Neural cell (in vitro differentiated cells): ENCODE results near the gene LPIN1. TPM values are rescaled to one million over a fixed set of nuclear protein-coding genes. Genes with fewer than 3 reads are reported as not detected.

Source experiments
- H2AFZ ChIP-seq: fragments of 200-600, 300-800 bp; sonication (generic), shearing (Covaris generic); 2 replicates; pipeline ENCODE4 v1.6.0; 2014; ENCODE audit warnings: low read depth, mild to moderate bottlenecking, antibody characterized with exemption, low read length, moderate library complexity
- H3F3A ChIP-seq: fragments of 200-600 bp; shearing (Covaris generic); 2 replicates; pipeline ENCODE4 v1.6.1; 2016; ENCODE audit warnings: mild to moderate bottlenecking, moderate library complexity, mixed read lengths, antibody characterized with exemption, low read length; ENCODE audit not compliant: insufficient read depth, poor library complexity, severe bottlenecking
- H3K27ac ChIP-seq: fragments of 200-600, 300-800 bp; sonication (generic), shearing (Covaris generic); 2 replicates; pipeline ENCODE4 v1.5.1; 2014; ENCODE audit warnings: mild to moderate bottlenecking, low read length, moderate library complexity
- H3K27me3 ChIP-seq: fragments of 300-800, 200-600 bp; sonication (generic), shearing (Covaris generic); 2 replicates; pipeline ENCODE4 v1.6.0; 2014; ENCODE audit warnings: mild to moderate bottlenecking, low read depth, low read length, moderate library complexity; ENCODE audit not compliant: insufficient read depth
- H3K36me3 ChIP-seq: fragments of 300-800, 200-600 bp; sonication (generic), shearing (Covaris generic); 2 replicates; pipeline ENCODE4 v1.5.1; 2014; ENCODE audit warnings: mild to moderate bottlenecking, antibody characterized with exemption, low read length, moderate library complexity; ENCODE audit not compliant: insufficient read depth
- H3K4me2 ChIP-seq: fragments of 300-800, 200-600 bp; sonication (generic), shearing (Covaris generic); 2 replicates; pipeline ENCODE4 v1.6.0; 2014; ENCODE audit warnings: mild to moderate bottlenecking, low read length
- H3K4me3 ChIP-seq: fragments of 300-800, 200-600 bp; sonication (generic), shearing (Covaris generic); 2 replicates; pipeline ENCODE4 v1.5.1; 2014; ENCODE audit warnings: mild to moderate bottlenecking, low read length, moderate library complexity
- H3K79me2 ChIP-seq: fragments of 200-600 bp; shearing (Covaris generic); replicated peaks from 2 replicates; pipeline ENCODE4 v1.6.0; 2014; ENCODE audit warnings: mild to moderate bottlenecking, low read length, moderate library complexity; ENCODE audit not compliant: insufficient read depth
- H3K9ac ChIP-seq: fragments of 300-800, 200-600 bp; sonication (generic), shearing (Covaris generic); 2 replicates; pipeline ENCODE4 v1.6.1; 2016; ENCODE audit warnings: mild to moderate bottlenecking, low read length, mixed read lengths
- H3K9me2 ChIP-seq: fragments of 200-600 bp; shearing (Covaris generic); 2 replicates; pipeline ENCODE4 v1.6.1; 2016; ENCODE audit warnings: mild to moderate bottlenecking, low read length, mixed read lengths; ENCODE audit not compliant: insufficient read depth
- H3K9me3 ChIP-seq: fragments of 200-600, 300-800 bp; sonication (generic), shearing (Covaris generic); 2 replicates; pipeline ENCODE4 v1.6.1; 2016; ENCODE audit warnings: mild to moderate bottlenecking, mixed run types, low read length, moderate library complexity, mixed read lengths
- H4K20me1 ChIP-seq: fragments of 200-600 bp; shearing (Covaris generic); 2 replicates; pipeline ENCODE4 v1.6.1; 2016; ENCODE audit warnings: mild to moderate bottlenecking, mixed run types; ENCODE audit not compliant: insufficient read depth
- EP300 ChIP-seq: fragments of 450-650 bp; conservative IDR thresholded peaks from 2 replicates; pipeline ENCODE4 v1.6.1; 2014; ENCODE audit warnings: antibody characterized with exemption, mild to moderate bottlenecking, moderate library complexity; ENCODE audit not compliant: poor library complexity, severe bottlenecking
- EZH2 ChIP-seq: fragments of 200-600, 300-800 bp; shearing (Covaris generic), sonication (generic); IDR thresholded peaks from 2 replicates; pipeline ENCODE4 v1.6.1; 2014; ENCODE audit warnings: antibody characterized with exemption, low read length, borderline replicate concordance, mild to moderate bottlenecking; ENCODE audit not compliant: insufficient read depth, poor library complexity, severe bottlenecking
- MXI1 ChIP-seq: fragments of 450-650 bp; conservative IDR thresholded peaks from 2 replicates; pipeline ENCODE4 v1.6.1; 2014; ENCODE audit warnings: antibody characterized with exemption, mild to moderate bottlenecking; ENCODE audit not compliant: poor library complexity, severe bottlenecking
- POLR2AphosphoS5 ChIP-seq: IDR thresholded peaks from 2 replicates; pipeline ENCODE4 v1.6.1; 2012
- RAD21 ChIP-seq: fragments of 450-650 bp; conservative IDR thresholded peaks from 2 replicates; pipeline ENCODE4 v1.6.1; 2014; ENCODE audit warnings: antibody characterized with exemption, mild to moderate bottlenecking, moderate library complexity
- SMC3 ChIP-seq: fragments of 450-650 bp; conservative IDR thresholded peaks from 2 replicates; pipeline ENCODE4 v1.6.1; 2014; ENCODE audit warnings: antibody characterized with exemption, mild to moderate bottlenecking, moderate library complexity; ENCODE audit not compliant: poor library complexity
- TAF1 ChIP-seq: IDR thresholded peaks from 2 replicates; pipeline ENCODE4 v1.6.1; 2012; ENCODE audit warnings: low read depth
- polyA plus RNA-seq: library from polyadenylated mRNA; depleted of rRNA; stranded (reverse); fragments of >200 nt; gene quantifications from 2 replicates; pipeline ENCODE4 v1.2.3, GENCODE V29; 2014
- TF ChIP-seq, protein P1 (sequence below): fragments of 450-650 bp; IDR thresholded peaks from 2 replicates; pipeline ENCODE4 v1.5.1; 2014; ENCODE audit warnings: antibody characterized with exemption, mild to moderate bottlenecking, moderate library complexity; ENCODE audit not compliant: poor library complexity, severe bottlenecking
- TF ChIP-seq, protein P2 (sequence below): IDR thresholded peaks from 2 replicates; pipeline ENCODE4 v1.6.1; 2012; ENCODE audit warnings: borderline replicate concordance

Gene LPIN1
- polyA plus RNA-seq, 1 donor from 2014 or later, result 47.5 TPM

DNA sequence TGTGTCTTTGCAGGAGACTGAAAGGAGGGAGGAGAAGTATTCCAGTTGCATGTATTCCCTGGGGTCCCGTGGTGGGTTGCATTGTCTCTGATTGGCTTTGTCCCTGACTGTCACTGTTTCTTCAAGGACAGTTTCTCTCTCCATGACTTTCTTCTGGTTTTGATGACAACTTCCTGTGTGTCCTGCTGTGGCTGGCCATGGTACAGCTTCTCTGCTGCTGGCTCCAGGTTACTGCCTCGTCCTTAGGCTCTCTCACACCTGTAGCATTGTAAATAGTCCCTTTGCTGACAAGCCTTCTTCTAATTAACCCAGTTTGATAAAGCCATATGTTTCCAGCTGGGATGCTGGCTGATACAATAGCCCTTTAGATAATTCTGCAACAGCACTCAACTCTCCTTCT lies 129.0 kb downstream of the LPIN1 start:
- TF ChIP-seq EP300 (no peak), TAF1 (no peak), POLR2AphosphoS5 (no peak), EZH2 (no peak), RAD21 (no peak), MXI1 (no peak), SMC3 (no peak)
- TF ChIP-seq, protein P1, sequence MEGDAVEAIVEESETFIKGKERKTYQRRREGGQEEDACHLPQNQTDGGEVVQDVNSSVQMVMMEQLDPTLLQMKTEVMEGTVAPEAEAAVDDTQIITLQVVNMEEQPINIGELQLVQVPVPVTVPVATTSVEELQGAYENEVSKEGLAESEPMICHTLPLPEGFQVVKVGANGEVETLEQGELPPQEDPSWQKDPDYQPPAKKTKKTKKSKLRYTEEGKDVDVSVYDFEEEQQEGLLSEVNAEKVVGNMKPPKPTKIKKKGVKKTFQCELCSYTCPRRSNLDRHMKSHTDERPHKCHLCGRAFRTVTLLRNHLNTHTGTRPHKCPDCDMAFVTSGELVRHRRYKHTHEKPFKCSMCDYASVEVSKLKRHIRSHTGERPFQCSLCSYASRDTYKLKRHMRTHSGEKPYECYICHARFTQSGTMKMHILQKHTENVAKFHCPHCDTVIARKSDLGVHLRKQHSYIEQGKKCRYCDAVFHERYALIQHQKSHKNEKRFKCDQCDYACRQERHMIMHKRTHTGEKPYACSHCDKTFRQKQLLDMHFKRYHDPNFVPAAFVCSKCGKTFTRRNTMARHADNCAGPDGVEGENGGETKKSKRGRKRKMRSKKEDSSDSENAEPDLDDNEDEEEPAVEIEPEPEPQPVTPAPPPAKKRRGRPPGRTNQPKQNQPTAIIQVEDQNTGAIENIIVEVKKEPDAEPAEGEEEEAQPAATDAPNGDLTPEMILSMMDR, result no peak
- TF ChIP-seq, protein P2, sequence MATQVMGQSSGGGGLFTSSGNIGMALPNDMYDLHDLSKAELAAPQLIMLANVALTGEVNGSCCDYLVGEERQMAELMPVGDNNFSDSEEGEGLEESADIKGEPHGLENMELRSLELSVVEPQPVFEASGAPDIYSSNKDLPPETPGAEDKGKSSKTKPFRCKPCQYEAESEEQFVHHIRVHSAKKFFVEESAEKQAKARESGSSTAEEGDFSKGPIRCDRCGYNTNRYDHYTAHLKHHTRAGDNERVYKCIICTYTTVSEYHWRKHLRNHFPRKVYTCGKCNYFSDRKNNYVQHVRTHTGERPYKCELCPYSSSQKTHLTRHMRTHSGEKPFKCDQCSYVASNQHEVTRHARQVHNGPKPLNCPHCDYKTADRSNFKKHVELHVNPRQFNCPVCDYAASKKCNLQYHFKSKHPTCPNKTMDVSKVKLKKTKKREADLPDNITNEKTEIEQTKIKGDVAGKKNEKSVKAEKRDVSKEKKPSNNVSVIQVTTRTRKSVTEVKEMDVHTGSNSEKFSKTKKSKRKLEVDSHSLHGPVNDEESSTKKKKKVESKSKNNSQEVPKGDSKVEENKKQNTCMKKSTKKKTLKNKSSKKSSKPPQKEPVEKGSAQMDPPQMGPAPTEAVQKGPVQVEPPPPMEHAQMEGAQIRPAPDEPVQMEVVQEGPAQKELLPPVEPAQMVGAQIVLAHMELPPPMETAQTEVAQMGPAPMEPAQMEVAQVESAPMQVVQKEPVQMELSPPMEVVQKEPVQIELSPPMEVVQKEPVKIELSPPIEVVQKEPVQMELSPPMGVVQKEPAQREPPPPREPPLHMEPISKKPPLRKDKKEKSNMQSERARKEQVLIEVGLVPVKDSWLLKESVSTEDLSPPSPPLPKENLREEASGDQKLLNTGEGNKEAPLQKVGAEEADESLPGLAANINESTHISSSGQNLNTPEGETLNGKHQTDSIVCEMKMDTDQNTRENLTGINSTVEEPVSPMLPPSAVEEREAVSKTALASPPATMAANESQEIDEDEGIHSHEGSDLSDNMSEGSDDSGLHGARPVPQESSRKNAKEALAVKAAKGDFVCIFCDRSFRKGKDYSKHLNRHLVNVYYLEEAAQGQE, result no peak
- no peaks in the 10 kb centered on the region for H3K9me3 ChIP-seq
- no peaks in the 10 kb centered on the region for H4K20me1 ChIP-seq
- H3K4me2 ChIP-seq, result no peak overlapping the region
- no peaks in the 10 kb centered on the region for H3K9me2 ChIP-seq
- H3K36me3 ChIP-seq, result no peaks in the 10 kb centered on the region
- H3F3A ChIP-seq, result no peaks in the 10 kb centered on the region
- no peak overlapping the region for H3K9ac ChIP-seq
- no peak overlapping the region for H3K4me3 ChIP-seq
- no peaks in the 10 kb centered on the region for H3K27me3 ChIP-seq
- H3K79me2 ChIP-seq, result no peaks in the 10 kb centered on the region
- no peak overlapping the region for H2AFZ ChIP-seq
- H3K27ac ChIP-seq, result no peak overlapping the region

DNA sequence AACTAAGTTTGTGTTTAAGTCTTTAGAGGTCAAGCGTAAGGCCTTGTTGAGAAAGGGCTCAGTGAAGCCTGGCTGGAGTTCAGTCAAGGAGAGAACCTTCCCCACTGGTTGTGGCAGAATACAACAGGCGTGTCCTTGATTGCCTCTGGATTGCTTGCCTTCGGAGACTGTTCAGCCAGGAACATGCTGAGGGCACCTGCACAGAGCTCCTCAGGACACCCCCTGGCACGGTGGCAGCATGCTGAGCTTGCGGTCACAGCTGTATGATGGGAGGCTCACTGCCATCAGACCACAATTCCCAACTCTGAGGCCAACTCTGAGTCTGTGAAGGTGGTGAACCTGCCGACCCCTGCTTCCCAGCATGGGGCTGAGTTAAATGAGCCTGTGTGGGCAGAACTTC lies 130.0 kb downstream of the LPIN1 start:
- H3F3A ChIP-seq, result no peaks in the 10 kb centered on the region
- no peaks in the 10 kb centered on the region for H3K9me2 ChIP-seq
- no peaks in the 10 kb centered on the region for H4K20me1 ChIP-seq
- H3K27me3 ChIP-seq, result no peaks in the 10 kb centered on the region
- no peaks in the 10 kb centered on the region for H3K9me3 ChIP-seq
- no peaks in the 10 kb centered on the region for H3K36me3 ChIP-seq
- no peak overlapping the region for H3K27ac ChIP-seq
- H3K4me3 ChIP-seq, result no peak overlapping the region
- H3K79me2 ChIP-seq, result no peaks in the 10 kb centered on the region
- H3K9ac ChIP-seq, result no peak overlapping the region
- no peak overlapping the region for H2AFZ ChIP-seq
- H3K4me2 ChIP-seq, result no peak overlapping the region
- no peak for TF ChIP-seq MXI1
- TF ChIP-seq TAF1, result no peak
- TF ChIP-seq RAD21, result no peak
- TF ChIP-seq EP300, result no peak
- TF ChIP-seq, protein P1, result no peak
- no peak for TF ChIP-seq POLR2AphosphoS5
- TF ChIP-seq EZH2, result no peak
- no peak for TF ChIP-seq SMC3
- TF ChIP-seq, protein P2, result no peak
